ENCODE results near the gene CATSPERZ.

Gene CATSPERZ

DNA sequence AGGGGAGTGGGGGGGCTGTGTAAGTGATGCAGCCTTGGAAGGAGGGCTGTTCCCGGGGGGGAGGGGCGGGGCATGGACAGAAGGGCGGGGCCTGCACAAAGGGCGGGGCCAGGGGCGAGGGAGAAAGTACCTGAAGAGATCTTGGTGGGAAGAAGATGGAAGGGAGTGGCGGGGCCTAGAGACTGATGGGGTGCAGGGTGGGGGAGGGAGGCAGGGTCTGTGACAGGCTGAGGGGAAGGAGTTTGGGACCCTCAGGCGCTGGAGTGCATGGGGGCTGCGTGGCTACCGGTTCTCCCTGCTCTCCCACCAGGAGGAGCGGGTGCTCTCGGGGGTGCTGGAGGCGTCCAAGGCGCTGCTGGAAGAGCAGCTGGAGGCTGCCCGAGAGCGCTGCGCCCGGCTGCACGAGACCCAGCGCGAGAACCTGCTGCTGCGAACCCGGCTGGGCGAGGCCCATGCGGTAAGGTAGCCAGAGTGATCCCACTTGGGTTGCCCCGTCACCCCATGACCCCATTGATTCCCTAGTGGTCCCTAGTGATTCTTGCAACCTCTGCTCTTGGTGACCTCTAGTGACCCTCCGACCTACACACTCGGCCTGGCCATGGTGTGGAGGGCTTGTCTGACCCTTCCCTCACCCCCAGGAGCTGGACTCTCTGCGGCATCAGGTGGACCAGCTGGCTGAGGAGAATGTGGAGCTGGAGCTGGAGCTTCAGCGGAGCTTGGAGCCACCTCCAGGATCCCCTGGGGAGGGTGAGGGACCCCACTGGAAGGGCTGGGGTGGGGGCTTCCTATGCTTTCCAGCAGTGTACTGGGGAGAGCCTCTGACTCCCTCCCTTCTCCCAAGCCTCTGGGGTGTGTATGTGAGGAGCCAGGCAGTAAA lies 42.9 kb downstream of the CATSPERZ start:
- DNase-seq (ENCODE audit: low read depth) = no peak

DNA sequence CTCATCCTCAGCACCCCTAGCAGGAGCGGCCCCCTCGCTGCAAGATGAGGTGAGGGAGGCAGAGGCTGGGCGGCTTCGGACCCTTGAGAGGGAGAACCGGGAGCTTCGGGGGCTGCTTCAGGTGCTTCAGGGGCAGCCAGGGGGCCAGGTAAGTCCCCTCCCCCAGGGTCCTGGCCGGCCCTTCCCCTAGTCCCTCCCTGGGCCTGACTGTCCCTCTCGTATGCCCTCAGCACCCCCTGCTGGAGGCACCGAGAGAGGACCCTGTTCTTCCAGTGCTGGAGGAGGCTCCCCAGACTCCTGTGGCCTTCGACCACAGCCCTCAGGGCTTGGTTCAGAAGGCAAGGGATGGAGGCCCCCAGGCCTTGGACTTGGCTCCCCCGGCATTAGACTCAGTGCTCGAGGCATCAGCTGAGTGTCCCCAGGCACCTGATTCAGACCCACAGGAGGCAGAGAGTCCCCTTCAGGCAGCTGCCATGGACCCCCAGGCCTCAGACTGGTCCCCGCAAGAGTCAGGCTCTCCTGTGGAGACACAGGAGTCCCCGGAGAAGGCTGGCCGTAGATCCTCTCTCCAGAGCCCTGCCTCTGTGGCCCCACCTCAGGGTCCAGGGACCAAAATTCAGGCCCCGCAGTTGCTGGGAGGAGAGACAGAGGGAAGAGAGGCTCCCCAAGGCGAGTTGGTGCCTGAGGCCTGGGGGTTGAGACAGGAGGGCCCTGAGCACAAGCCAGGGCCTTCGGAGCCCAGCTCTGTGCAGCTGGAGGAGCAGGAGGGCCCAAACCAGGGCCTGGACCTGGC lies 43.8 kb downstream of the CATSPERZ start:
- no peak for DNase-seq (ENCODE audit: low read depth)

GRCh38 chr11:64344787-64345186 lies 44.6 kb downstream of the CATSPERZ start:
- DNase-seq (ENCODE audit: low read depth) = no peak

- no peak for DNase-seq (ENCODE audit: low read depth)
Measured at GRCh38 chr11:64347193-64347867, 47.2 kb downstream of the CATSPERZ start.

DNA sequence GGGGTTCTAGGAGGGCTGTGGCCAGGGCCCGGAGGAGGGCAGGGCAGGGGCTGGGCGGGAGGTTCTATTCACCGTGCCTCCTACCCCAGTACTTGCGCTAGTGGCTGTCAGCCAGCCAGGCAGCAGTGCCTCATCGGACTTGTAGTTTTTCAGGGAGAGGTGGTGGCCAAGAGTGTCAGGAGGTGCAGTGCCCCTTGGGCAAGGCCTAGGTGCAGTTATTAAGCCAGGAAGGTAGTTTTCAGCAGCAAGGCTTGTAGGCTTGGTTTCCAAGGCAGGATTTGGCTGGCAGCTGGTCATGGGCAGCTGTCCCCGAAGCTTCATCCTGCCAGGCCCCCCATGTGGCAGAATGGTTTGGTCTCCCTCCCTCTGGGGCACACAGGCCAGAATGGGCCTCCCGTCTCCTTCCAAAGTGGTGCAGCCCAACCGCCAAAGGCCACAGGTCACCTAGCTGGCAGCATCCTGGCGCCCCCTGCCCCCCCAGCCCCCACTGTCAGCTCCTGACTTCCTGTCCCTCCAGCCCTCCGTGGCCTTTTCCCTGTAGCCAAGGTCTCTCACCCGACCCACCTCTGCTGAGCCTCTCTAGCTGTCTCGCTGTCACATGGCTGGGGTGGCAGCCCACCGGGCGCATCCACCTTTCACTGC lies 48.3 kb downstream of the CATSPERZ start:
- no peak for DNase-seq (ENCODE audit: low read depth)

DNA sequence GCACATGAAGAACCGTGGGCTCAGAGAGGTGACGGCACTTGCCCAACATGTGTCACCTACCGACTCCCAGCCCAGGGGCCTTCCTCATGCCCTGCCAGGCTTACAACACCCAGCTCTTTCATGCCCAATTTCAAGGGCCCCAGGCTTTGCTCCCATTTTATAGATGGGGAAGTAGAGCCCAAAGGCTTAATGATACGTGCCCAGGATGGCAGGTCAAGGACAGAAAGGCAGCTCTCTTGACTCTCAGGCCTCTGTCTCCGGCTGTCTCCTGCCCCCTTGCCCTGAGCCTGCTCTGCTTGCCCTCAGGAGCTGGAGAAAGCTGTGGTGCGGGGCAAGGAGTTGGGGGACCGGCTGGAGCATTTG lies 48.8 kb downstream of the CATSPERZ start:
- DNase-seq (ENCODE audit: low read depth) = no peak

GRCh38 chr11:64349404-64349803 lies 49.2 kb downstream of the CATSPERZ start:
- no peak for DNase-seq (ENCODE audit: low read depth)

DNA sequence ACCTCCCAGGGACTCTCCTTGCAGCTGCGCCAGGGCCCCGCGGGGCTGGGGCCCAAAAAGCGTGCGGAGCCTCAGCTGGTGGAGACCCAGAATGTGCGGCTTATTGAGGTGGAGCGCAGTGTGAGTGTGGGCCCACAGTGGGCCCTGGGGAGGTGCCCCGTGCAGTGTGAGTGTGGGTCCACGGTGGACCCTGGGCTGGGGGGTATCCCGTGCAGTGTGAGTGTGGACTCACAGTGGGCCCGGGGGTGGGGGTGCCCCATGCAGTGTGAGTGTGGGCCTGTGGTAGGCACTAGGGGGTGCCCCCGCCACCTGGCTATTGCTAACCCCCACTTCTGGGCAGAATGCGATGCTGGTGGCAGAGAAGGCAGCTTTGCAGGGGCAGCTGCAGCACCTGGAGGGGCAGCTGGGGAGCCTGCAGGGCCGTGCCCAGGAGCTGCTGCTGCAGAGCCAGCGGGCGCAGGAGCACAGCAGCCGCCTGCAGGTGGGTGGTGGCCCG lies 51.0 kb downstream of the CATSPERZ start:
- DNase-seq (ENCODE audit: low read depth) = no peak

GRCh38 chr11:64352099-64352994 lies 52.2 kb downstream of the CATSPERZ start:
- no peak for DNase-seq (ENCODE audit: low read depth)

GRCh38 chr11:64352995-64353714 lies 53.0 kb downstream of the CATSPERZ start:
- DNase-seq (ENCODE audit: low read depth) = no peak

- DNase-seq (ENCODE audit: low read depth) = no peak
Measured at GRCh38 chr11:64353715-64354506, 53.8 kb downstream of the CATSPERZ start.
